GM12878 (cell line): ENCODE results near the gene STK4. TPM values are rescaled to one million over a fixed set of nuclear protein-coding genes. Genes with fewer than 3 reads are reported as not detected.

Source experiments
- BRCA1 ChIP-seq: IDR thresholded peaks from 2 replicates; pipeline ENCODE4 v1.6.1; 2011; ENCODE audit warnings: low read depth, low read length, improper control_type of control experiment
- CBX5 ChIP-seq: sonication (generic); IDR thresholded peaks from 2 replicates; pipeline ENCODE4 v1.6.1; 2016; ENCODE audit warnings: low read depth, moderate library complexity, mild to moderate bottlenecking, inconsistent platforms
- CREM ChIP-seq: IDR thresholded peaks from 2 replicates; pipeline ENCODE4 v1.6.1; 2014; ENCODE audit warnings: antibody characterized with exemption, low read depth
- EZH2 ChIP-seq: IDR thresholded peaks from 2 replicates; pipeline ENCODE4 v1.6.1; 2012; ENCODE audit warnings: low read depth, mild to moderate bottlenecking, control low read depth, inconsistent platforms, low read length, borderline replicate concordance; ENCODE audit not compliant: control insufficient read depth
- HCFC1 ChIP-seq: fragments of 150-350 bp; IDR thresholded peaks from 2 replicates; pipeline ENCODE4 v1.6.1; 2014; ENCODE audit warnings: low read length
- JUNB ChIP-seq: IDR thresholded peaks from 2 replicates; pipeline ENCODE4 v1.6.1; 2016; ENCODE audit warnings: antibody characterized with exemption, mild to moderate bottlenecking
- KDM1A ChIP-seq: fragments of 200-600 bp; sonication (generic); IDR thresholded peaks from 2 replicates; pipeline ENCODE4 v1.6.1; 2016; ENCODE audit warnings: borderline replicate concordance
- KLF5 ChIP-seq: fragments of 450-650 bp; IDR thresholded peaks from 2 replicates; pipeline ENCODE4 v1.6.1; 2014; ENCODE audit warnings: mild to moderate bottlenecking; ENCODE audit not compliant: partially characterized antibody
- MYC ChIP-seq: IDR thresholded peaks from 2 replicates; pipeline ENCODE4 v1.6.1; 2011; ENCODE audit warnings: mild to moderate bottlenecking, low read length, moderate library complexity, inconsistent platforms; ENCODE audit not compliant: insufficient read depth, insufficient replicate concordance, insufficient read length, severe bottlenecking
- RELA ChIP-seq: fragments of 450-650 bp; IDR thresholded peaks from 2 replicates; pipeline ENCODE4 v1.8.0; 2014; ENCODE audit warnings: borderline replicate concordance; ENCODE audit not compliant: partially characterized antibody
- RFX5 ChIP-seq: IDR thresholded peaks from 2 replicates; pipeline ENCODE4 v1.6.1; 2011; ENCODE audit warnings: low read depth, low read length, improper control_type of control experiment
- SP1 ChIP-seq: IDR thresholded peaks from one replicate; pipeline ENCODE4 v1.6.1; 2011; ENCODE audit warnings: low read depth, low read length
- TAF1 ChIP-seq: IDR thresholded peaks from 2 replicates; pipeline ENCODE4 v1.6.1; 2011; ENCODE audit warnings: mild to moderate bottlenecking, low read depth, low read length, borderline replicate concordance
- ZNF207 ChIP-seq: fragments of 450-650 bp; IDR thresholded peaks from 2 replicates; pipeline ENCODE4 v1.6.1; 2014; ENCODE audit warnings: antibody characterized with exemption, mild to moderate bottlenecking, borderline replicate concordance
- polyA plus RNA-seq, 11 experiments: library from polyadenylated mRNA; depleted of rRNA in 4 of 11; unstranded in 6 of 11; stranded (reverse) in 5 of 11; fragments of >200 nt; fragmentation: Nextera tagmentation in 4 of 11; fragmentation: Illumina TruSeq in 1 of 11; extraction: Ambion mirVana in 4 of 11; extraction: Trizol in 1 of 11; gene quantifications; 1 replicate in 1 of 11; 2 replicates in 10 of 11; pipeline versions ENCODE4 v1.2.1 to v1.2.3, GENCODE V29; 2011 to 2016; ENCODE audit warnings: inconsistent platforms in 2 of 11, missing spikeins in 2 of 11, low read depth in 1 of 11
- total RNA-seq, 4 experiments: library from RNA; depleted of rRNA in 3 of 4; stranded (reverse); fragments of >200 nt in 3 of 4; fragmentation: Illumina TruSeq in 1 of 4; extraction: Trizol in 1 of 4; gene quantifications; 2 replicates each; pipeline versions ENCODE4 v1.2.1 to v1.2.3, GENCODE V29; 2013 to 2021
- TF ChIP-seq, protein P1 (sequence below): IDR thresholded peaks from 2 replicates; pipeline ENCODE4 v1.6.1; 2012; ENCODE audit warnings: improper control_type of control experiment, low read depth, low read length; ENCODE audit not compliant: insufficient replicate concordance
- TF ChIP-seq, protein P2 (sequence below): fragments of 450-650 bp; conservative IDR thresholded peaks from 2 replicates; pipeline ENCODE4 v1.6.1; 2017; ENCODE audit warnings: mild to moderate bottlenecking, moderate library complexity
- TF ChIP-seq, protein P3 (sequence below): IDR thresholded peaks from 2 replicates; pipeline ENCODE4 v1.6.1; 2012; ENCODE audit warnings: low read depth, low read length, improper control_type of control experiment

STK4 gene
- total and polyA plus RNA-seq, 10 of the 15 experiments (the other 5 are each of a cell fraction or from before 2014, with no cell fraction given), result 24.0 to 135 (median 89.7) TPM

- TF ChIP-seq EZH2, result no peak
- TF ChIP-seq CBX5, result no peak
- TF ChIP-seq TAF1, result peak; percentile 61; the same call in 1 of the 2 replicates
- TF ChIP-seq ZNF207, result peak; percentile 53; the same call in 1 of the 2 replicates
- TF ChIP-seq KLF5, result peak; percentile 32
- TF ChIP-seq MYC, result no peak
- TF ChIP-seq, protein P1, sequence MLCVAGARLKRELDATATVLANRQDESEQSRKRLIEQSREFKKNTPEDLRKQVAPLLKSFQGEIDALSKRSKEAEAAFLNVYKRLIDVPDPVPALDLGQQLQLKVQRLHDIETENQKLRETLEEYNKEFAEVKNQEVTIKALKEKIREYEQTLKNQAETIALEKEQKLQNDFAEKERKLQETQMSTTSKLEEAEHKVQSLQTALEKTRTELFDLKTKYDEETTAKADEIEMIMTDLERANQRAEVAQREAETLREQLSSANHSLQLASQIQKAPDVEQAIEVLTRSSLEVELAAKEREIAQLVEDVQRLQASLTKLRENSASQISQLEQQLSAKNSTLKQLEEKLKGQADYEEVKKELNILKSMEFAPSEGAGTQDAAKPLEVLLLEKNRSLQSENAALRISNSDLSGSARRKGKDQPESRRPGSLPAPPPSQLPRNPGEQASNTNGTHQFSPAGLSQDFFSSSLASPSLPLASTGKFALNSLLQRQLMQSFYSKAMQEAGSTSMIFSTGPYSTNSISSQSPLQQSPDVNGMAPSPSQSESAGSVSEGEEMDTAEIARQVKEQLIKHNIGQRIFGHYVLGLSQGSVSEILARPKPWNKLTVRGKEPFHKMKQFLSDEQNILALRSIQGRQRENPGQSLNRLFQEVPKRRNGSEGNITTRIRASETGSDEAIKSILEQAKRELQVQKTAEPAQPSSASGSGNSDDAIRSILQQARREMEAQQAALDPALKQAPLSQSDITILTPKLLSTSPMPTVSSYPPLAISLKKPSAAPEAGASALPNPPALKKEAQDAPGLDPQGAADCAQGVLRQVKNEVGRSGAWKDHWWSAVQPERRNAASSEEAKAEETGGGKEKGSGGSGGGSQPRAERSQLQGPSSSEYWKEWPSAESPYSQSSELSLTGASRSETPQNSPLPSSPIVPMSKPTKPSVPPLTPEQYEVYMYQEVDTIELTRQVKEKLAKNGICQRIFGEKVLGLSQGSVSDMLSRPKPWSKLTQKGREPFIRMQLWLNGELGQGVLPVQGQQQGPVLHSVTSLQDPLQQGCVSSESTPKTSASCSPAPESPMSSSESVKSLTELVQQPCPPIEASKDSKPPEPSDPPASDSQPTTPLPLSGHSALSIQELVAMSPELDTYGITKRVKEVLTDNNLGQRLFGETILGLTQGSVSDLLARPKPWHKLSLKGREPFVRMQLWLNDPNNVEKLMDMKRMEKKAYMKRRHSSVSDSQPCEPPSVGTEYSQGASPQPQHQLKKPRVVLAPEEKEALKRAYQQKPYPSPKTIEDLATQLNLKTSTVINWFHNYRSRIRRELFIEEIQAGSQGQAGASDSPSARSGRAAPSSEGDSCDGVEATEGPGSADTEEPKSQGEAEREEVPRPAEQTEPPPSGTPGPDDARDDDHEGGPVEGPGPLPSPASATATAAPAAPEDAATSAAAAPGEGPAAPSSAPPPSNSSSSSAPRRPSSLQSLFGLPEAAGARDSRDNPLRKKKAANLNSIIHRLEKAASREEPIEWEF, result no peak
- TF ChIP-seq RFX5, result no peak
- TF ChIP-seq, protein P2, sequence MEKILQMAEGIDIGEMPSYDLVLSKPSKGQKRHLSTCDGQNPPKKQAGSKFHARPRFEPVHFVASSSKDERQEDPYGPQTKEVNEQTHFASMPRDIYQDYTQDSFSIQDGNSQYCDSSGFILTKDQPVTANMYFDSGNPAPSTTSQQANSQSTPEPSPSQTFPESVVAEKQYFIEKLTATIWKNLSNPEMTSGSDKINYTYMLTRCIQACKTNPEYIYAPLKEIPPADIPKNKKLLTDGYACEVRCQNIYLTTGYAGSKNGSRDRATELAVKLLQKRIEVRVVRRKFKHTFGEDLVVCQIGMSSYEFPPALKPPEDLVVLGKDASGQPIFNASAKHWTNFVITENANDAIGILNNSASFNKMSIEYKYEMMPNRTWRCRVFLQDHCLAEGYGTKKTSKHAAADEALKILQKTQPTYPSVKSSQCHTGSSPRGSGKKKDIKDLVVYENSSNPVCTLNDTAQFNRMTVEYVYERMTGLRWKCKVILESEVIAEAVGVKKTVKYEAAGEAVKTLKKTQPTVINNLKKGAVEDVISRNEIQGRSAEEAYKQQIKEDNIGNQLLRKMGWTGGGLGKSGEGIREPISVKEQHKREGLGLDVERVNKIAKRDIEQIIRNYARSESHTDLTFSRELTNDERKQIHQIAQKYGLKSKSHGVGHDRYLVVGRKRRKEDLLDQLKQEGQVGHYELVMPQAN, result peak; percentile 76; the same call in 1 of the 2 replicates
- TF ChIP-seq HCFC1, result 0 out of 2 replicates have a peak, but pooled peaks have one; percentile 29
- TF ChIP-seq BRCA1, result no peak
- TF ChIP-seq JUNB, result no peak
- TF ChIP-seq, protein P3, sequence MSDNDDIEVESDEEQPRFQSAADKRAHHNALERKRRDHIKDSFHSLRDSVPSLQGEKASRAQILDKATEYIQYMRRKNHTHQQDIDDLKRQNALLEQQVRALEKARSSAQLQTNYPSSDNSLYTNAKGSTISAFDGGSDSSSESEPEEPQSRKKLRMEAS, result peak; percentile 90
- TF ChIP-seq RELA, result peak; percentile 62
- peak; percentile 16 for TF ChIP-seq SP1
- TF ChIP-seq CREM, result peak; percentile 47; the same call in 1 of the 2 replicates
- no peak for TF ChIP-seq KDM1A
Observed at GRCh38 chr20:44960103-44960852, 6.0 kb upstream of the STK4 start, which contains the start of gene TOMM34 (continued).
